HG02938 (cell line): Measurements from ENCODE around the gene MDM4.
A peak's percentile ranks its signal among the peaks of the same experiment; 100 is the strongest.
"Not testable (repeated sequence)": the region's sequence is repeated elsewhere in the genome, so short reads cannot be mapped to it uniquely, and the experiment has no call there.

ENCODE experiments used
- ATAC-seq: cut with Tn5 transposase; IDR thresholded peaks from one replicate; pipeline ENCODE4 v1.9.1; 2021; ENCODE audit warnings: mild to moderate bottlenecking, moderate library complexity; ENCODE audit not compliant: unreplicated experiment

Gene MDM4, protein sequence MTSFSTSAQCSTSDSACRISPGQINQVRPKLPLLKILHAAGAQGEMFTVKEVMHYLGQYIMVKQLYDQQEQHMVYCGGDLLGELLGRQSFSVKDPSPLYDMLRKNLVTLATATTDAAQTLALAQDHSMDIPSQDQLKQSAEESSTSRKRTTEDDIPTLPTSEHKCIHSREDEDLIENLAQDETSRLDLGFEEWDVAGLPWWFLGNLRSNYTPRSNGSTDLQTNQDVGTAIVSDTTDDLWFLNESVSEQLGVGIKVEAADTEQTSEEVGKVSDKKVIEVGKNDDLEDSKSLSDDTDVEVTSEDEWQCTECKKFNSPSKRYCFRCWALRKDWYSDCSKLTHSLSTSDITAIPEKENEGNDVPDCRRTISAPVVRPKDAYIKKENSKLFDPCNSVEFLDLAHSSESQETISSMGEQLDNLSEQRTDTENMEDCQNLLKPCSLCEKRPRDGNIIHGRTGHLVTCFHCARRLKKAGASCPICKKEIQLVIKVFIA

DNA sequence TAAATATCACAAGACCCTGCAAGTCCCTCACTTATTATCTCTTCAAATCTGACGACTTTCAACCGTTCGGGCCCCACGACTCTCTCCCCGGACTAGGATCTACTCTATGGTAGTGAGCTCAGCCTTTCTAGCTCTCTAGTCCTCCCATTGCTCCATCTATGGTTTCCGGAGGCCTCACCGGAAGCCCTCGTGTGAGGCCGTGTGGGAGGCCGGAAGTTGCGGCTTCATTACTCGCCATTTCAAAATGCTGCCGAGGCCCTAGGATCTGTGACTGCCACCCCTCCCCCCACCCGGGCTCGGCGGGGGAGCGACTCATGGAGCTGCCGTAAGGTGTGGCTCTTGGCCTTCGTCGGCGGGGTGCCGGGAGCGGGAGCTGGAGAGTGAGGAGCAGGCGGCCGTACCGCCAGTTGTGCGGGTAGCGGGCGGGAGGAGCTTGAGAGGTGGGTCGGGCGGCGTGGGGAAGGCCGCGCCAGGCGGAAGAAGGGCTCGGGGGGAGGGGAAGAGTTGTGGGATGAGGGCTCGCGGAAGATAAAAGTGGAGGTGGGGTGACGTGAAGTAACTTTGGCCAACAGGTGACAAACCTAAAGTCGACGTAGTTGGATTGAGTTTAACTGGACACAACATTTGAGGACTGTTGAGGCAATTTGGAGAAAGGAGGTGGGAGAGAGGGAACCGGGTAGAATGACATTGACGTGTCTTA lies at the start of gene MDM4:
Gene MDM4, plus strand, starts transcription at position 227 of the 700 bp plus-strand sequence. CDS start 9,113 bp downstream, outside the sequence.
- ATAC-seq = peak; percentile 70

DNA sequence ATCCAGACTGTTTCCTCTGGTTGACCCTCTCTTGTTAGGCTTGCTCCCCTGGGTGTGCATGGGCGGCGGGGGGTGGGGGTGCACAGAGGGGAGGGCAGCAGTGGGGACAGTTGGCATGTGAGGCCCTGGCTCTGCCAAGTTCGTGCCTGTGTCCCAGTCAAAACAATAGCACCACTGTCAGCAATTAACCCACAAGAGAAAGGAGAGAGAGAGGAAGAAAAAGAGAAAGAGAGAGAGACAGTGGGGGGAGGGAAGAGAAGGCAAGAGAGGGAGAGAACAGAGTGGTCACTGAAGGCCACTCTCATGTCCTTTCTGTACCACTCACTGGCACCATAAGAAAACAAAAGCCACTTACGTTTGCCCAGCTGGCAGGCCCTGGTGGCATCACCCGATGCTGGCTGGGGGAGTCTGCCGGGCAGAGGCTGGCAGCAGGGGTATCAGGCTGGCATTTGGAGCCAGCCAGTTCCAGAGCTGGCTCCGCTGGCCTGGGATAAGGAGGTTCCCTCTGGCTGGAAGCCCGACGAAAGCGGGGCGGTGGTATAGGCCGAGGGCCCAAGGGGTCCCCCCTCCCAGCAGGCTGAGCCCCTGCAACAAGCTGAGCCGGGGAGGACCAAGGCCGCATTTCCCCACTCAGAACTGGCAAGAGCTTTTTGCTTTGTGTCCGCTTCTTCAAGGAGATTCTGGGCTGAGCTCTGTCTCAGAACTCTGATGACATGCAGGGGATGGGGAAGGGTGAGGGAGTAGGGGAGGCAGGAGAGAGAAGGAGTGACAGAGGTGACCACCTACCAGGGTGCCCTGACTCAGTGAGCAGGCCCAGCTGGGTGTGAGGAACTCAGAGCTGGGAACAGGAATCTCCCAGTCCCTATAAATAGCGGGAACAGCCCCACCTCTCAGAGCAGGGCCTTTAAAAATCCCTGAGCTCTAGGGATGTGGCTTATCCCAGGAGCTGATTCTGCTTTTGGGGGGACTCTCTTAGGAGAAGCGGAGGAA lies 49.5 kb upstream of the MDM4 start:
- ATAC-seq = no peak

DNA sequence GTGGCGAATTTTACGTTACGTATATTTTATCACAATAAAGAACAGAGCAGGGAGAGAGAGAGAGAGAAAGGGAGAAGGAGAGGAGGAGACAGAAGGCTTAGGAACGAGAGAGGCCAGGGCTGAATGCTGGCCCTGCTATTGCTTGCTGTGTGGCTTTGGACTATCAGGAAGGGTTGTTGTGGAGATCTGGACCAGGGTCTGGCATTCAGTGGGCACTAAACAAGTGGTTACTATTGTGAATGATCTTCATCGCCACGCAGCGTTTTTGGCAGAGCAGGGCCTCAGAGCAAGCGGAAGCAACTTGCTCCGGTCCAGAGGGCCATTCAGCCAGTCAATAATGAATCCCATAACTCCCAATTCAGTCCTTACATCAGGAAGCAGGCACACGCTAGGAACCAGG lies 48.0 kb upstream of the MDM4 start:
- ATAC-seq = no peak

DNA sequence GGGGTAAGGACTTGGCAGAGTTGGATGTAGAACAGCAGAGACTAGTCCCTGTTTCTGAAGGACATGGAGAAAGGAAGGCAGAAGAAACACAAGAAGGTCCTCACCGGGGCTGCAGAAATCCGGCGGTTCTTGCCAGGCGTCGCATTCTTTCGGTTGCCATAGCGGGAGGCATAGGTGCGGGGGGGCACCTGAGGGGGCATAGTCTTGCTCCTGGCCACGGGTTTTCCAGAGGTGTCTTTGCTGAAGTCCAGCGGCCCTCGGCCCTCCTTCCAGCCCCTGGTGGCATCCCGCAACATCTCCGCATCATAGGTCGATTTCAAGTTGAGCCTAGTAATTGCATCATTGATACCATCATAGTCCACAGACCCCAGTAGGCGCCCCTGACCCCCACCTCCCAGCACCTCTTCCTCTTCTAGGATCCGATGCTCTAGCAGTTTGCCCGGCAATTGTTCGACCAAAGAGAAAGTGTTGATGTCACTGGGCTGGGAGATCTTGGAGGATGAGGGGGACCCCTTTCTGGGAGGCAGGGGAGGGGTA lies 47.4 kb upstream of the MDM4 start:
- no peak for ATAC-seq

DNA sequence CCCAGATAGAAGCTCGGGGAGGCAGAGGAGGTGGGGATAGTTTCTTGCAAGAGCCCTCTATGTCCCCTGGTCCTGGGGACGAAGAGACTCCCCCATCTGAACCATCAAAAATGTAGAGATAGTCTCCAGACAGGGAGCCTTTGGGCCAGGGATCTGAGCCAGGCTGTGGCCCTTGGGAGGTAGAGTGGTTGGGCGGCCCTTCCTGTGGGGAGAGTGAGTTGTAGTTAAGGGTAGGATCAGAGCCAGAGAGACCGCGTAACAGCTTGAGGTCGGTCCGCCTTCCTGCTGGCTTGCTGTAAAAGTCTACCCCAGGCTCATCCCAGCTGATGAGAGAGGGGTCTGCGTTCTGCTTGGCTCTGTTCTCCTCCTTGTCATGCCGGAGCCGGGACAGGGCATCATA lies 46.9 kb upstream of the MDM4 start:
- no peak for ATAC-seq

DNA sequence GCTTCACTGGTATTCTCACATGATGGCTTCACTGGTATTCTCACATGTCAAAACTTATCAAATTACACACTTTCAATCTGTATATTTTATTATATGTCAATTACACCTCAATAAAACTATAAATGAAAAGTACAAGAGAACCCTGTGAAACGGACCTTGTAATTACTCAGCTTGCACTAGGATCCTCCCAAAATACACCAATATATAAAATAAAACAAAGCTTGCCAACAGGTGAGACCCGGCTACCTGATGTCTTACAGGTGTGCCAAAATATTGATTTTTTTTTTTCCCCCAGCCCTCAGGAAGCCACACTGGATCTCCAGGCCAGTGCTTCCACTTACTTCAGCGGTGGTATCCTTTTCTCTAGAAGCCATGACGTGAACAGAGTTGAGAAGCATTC lies 44.5 kb upstream of the MDM4 start:
- ATAC-seq = no peak

DNA sequence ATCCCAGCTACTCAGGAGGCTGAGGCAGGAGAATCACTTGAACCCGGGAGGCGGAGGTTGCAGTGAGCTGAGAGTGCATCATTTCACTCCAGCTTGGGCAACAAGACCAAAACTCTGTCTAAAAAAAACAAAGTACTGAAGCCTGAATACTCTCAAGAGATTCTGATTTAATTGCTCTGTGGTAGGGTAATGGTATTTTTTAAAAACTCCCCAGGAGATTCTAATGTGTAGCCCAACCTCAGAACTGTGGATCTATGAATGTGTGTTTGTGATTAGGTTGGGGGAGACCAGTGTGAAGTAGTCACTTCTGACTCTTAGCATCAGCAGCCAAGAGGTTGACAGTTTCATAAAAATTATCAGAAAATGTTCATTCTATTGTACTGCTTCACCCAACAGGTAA lies 43.5 kb upstream of the MDM4 start:
- no peak for ATAC-seq

DNA sequence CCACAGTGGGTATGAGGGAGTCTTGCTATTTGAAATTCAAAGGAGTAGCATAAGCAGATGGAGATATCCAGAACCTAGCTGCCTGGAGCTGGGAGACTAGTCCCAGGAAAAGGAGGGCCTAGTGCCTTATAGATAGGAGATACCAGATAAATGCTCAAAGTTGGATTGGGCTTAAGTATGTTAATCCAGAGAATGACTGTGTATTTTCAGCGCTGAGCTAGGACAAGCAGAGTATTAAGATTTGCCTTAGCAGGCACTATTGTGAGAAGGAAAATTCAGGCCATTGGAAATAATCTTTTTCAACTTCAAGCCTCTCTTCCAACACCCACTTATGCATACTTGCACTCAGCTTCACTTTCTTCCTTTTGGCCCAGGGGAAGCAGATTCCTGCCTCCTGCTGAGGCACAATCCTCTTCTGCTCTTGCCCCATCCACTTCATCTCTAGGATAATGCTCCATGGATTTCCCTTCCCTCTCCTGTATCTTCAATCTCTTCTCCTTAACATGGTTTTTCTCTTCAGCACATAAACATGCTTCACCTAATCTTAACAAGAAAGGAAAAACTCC lies 42.7 kb upstream of the MDM4 start:
- ATAC-seq = no peak

DNA sequence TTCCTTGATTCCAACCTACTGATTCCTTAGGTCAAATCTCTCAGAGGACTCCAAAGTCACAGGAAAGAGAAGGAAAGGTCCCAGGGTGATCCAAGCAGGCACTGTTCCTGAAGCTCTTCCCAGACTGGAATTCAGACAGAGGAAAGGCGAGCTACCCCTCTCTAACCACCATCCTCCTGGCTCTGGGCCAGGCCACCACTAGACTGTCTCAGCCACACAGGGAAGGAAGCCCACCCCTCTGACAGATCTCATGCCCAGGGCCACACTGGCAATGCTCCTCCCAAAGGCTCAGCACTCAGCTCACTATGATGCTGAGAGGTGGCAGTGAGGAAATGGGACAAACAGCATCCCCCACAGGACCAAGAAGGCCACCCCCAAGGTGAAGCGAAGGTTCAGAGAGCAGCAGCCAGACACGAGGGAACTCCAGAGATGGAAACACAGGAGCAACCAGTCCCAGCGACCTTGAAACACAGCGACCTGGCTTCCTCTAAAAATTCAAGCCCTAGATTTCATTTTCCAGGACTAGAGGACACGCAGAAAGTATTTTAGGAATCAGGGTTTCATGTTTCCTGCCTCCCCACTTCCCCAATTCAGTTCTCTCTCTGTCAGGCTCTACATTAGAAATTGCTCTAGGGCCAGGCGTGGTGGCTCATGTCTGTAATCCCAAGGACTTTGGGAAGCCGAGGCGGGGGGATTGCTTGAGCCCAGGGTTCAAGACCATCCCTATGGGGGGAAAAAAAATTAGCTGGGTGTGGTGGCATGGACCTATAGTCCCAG lies 40.4 kb upstream of the MDM4 start:
- no peak for ATAC-seq

DNA sequence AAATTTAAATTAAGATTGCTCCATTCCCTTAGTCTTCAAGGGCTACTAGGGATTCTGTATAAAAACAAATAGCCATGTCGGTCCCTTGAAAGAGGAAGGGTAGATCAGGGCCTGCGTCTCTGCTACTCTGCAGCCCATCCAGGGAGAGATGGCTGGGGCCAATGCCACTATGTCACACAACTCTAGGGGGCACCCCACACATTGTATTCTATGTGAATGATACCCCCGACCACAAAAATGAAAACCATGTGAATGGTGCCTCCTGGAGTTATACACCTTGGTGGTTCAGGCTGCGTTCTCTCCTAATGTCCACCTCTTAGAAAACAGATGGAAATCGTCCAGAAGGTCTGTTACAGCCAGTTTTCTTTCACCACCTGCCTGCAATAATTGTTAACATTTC lies 39.6 kb upstream of the MDM4 start:
- no peak for ATAC-seq

DNA sequence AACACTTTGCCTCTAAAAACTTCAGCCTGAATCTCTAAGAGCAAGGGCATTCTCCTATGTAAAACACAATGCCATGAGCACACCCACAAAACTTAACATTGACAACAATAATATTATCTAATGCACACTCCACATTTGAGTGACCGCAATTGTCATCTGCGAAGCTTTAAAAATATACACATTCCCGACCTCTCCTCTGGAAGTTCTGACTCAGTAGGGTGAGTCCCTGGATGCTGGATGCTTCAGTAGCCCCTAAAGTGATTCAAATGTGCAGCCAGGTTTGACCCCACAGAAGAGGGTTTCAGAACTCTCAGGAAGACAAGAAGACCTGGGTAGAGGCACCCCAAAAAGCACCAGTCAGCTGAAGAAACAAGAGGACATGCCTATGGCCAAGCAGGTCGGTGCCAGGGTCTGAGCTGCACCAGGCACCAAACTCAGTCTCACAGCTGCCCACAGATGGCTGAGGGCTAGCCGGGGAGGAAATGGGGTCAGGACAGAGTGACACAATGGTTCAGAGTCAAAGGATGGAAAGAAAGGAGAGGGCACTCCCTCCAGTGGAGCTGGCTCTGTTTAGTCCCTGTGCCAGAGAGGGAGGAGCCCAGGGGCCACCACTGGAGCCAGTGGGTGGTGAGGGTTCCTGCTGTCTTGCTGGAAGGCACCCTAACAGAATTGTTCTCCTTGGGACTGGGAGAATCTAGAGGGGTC lies 39.0 kb upstream of the MDM4 start:
- no peak for ATAC-seq

DNA sequence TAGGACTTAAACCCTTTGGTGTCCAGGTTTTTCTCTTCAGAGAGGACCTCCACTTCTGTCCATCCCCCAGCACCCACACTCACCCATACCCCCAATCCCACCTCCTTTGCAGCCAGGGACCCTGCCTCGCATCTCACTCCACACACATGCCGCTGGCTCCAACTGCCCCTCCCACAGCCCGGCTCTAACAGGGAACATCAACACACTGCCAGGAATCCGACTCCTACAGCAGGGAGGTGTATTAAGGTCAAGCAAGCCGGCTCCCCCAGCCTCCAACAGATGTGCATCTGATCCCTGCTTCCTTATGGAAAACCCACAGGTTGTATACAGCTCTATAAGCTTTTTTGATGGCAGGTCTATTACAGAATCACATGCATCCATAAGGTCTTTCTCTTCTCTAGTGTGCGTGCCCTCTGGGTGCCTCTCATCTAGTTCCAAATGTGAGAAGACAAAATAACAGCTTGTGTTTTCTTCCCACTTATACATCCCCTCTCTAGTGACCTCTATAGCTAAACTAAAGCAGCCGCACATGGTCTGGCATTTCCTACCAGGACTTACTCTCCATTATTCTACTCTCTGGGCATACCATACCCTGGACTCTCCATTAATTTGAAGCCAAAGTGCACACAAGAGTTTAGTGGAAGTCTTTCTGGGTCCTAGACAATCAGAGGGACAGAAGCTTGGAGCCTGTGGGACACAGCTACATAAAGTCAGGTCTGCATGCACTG lies 37.9 kb upstream of the MDM4 start:
- ATAC-seq = no peak

DNA sequence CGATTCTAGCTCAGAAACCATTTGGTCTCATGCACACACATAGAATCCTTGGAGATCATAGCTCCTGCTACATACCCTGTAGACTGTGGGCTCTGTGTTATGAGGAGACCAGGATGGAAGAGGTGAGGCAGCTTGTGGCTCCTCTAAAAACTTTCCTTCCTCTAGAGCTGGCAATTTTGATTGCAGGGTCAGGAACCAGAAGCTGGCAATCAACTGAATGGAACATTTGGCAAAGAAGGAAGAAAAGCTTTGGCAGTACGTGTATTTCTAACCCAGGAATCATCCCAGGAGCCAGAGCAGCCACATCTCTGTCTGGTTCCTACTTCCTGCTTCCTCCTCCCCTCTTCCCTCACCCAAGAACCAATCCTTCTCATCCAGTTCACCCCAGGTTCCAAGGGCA lies 37.3 kb upstream of the MDM4 start:
- ATAC-seq = no peak

DNA sequence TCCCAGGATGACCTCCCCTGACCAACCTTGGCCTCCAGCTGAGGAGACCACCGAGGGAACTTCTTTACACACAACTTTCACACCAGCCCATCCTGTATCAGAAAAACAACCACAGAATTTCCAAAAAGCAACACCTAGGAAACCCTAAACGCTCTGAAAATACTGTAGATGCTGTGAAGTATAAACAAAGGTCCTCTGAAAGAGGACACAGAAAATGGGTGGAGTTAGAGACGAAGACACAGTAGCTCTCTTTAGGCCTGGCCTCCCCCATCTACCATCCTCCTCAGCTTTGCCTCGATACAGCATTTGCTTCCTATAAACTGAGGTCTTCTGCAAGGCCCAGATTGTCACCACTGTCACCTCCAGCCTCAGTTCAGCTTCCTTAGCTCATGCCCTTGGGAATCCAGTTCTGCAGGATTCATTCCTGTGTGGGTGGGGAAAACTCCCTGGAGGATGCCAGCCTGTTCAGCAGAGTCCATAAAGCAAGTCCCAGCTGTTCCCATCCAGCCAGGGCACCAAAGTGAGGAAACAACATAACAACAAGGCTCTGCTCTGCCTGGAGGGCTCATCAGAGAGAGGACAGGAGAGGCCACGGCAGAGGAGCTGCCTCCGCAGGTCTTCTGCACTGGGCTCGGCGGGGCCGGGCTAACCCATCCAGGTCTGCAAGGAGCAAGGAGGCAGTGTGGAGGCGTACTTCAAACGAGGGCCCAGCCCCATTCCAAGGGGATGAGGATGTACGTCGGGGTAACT lies 36.6 kb upstream of the MDM4 start:
- ATAC-seq = no peak

DNA sequence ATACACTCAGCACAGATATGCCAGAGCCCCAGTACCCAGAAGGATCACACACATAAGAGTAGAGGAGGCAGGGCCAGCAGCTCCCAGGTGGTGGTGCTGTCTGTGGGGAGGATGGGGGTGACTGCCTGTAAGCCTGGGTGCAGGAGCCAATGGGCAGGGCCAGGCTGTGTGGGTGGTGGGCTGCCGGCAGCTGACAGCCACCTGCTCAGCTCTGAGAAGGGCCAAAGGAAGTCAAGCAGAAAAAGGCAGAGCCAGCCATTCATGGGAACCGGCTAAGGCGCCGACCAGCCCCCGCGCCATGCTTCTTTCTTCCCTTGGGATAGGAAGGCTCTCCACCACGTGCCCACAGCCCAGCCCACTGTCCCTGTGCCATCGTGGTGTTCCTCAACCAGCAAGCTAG lies 35.7 kb upstream of the MDM4 start:
- peak; percentile 60 for ATAC-seq

DNA sequence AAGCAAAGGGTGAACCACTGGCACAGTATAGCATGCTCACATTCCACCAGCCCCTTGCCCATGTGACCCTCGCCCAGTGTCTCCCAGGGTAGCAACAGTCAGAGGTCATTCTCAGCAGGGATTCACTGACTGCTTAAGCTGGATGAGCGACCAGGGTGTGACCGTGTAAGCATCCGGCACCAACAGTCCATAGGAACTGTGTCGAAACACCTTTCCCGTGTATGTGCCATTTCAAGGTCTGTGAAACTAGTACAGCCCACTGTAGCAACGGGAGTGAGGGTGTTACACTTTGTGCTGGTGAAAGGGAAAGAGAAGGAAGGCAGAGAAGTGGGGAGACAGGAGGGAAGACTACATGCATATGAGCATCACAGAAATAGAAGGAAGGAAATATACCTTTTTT lies 32.4 kb upstream of the MDM4 start:
- ATAC-seq = no peak

DNA sequence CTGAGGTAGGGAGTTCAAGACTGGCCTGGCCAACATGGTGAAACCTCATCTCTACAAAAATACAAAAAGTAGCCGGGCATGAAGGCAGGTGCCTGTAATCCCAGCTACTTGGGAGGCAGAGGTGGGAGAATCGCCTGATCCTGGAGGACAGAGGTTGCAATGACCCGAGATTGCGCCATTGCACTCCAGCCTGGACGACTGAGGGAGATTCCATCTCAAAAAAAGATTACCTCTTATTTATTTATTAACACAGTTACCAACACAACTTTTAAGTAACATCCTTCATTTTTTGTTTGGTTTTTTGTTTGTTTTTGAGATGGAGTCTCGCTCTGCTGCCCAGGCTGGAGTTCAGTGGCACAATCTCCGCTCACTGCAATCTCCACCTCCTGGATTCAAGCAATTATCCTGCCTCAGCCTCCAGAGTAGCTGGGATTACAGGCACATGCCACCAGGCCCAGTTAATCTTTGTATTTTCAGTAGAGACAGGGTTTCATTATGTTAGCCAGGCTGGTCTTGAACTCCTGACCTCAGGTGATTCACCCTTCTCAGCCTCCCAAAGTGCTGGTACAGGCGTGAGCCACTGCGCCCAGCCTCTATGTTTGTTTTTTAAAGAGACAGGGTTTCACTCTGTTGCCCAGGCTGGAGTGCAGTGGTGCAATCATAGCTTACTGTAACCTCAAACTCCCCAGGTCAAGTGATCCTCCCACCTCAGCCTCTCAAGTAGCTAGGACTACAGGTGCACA lies 29.5 kb upstream of the MDM4 start:
- not testable (repeated sequence) for ATAC-seq
